Germinal center (tissue), 1 donor: ENCODE results near the gene HS2ST1.

Experiments used
- DNase-seq: peaks from one replicate; pipeline ENCODE4 v3.0.0; 2012; ENCODE audit warnings: mixed read lengths, low spot score

The HS2ST1 gene

GRCh38 chr1:87072411-87072810, 158.0 kb downstream of the HS2ST1 start:
- no peak for DNase-seq

GRCh38 chr1:87072904-87073303, 158.5 kb downstream of the HS2ST1 start:
- DNase-seq, result no peak

GRCh38 chr1:87074001-87074795, 159.8 kb downstream of the HS2ST1 start:
- DNase-seq, result no peak

- no peak for DNase-seq
Observed at GRCh38 chr1:87077959-87078639, 163.7 kb downstream of the HS2ST1 start.

- peak; percentile 24 for DNase-seq
Observed at GRCh38 chr1:87084244-87084836, 169.9 kb downstream of the HS2ST1 start.

GRCh38 chr1:87086120-87086519, 171.7 kb downstream of the HS2ST1 start:
- DNase-seq, result no peak

GRCh38 chr1:87089070-87089736, 174.8 kb downstream of the HS2ST1 start:
- no peak for DNase-seq

GRCh38 chr1:87089823-87090222, 175.4 kb downstream of the HS2ST1 start:
- no peak for DNase-seq

- no peak for DNase-seq
Observed at GRCh38 chr1:87091425-87091824, 177.0 kb downstream of the HS2ST1 start.

- DNase-seq, result no peak
Observed at GRCh38 chr1:87092846-87093245, 178.4 kb downstream of the HS2ST1 start.

- DNase-seq, result no peak
Observed at GRCh38 chr1:87093286-87093685, 178.9 kb downstream of the HS2ST1 start.

GRCh38 chr1:87094238-87094637, 179.8 kb downstream of the HS2ST1 start:
- DNase-seq, result no peak

- no peak for DNase-seq
Observed at GRCh38 chr1:87100271-87100670, 185.8 kb downstream of the HS2ST1 start.

GRCh38 chr1:87103074-87103473, 188.6 kb downstream of the HS2ST1 start:
- DNase-seq, result no peak

- DNase-seq, result no peak
Observed at GRCh38 chr1:87104140-87104539, 189.7 kb downstream of the HS2ST1 start.

- no peak for DNase-seq
Observed at GRCh38 chr1:87104945-87105344, 190.5 kb downstream of the HS2ST1 start.

- DNase-seq, result no peak
Observed at GRCh38 chr1:87106144-87106543, 191.7 kb downstream of the HS2ST1 start.

GRCh38 chr1:87106867-87107266, 192.4 kb downstream of the HS2ST1 start:
- DNase-seq, result no peak

GRCh38 chr1:87108228-87108627, 193.8 kb downstream of the HS2ST1 start:
- no peak for DNase-seq

- DNase-seq, result no peak
Observed at GRCh38 chr1:87108814-87109411, 194.5 kb downstream of the HS2ST1 start.

GRCh38 chr1:87111659-87112371, 197.4 kb downstream of the HS2ST1 start:
- no peak for DNase-seq

- no peak for DNase-seq
Observed at GRCh38 chr1:87113313-87113712, 198.9 kb downstream of the HS2ST1 start.
